ENCODE results near the gene HIRA.

The HIRA gene

GRCh38 chr22:19431649-19432132 is at the start of gene HIRA:
HIRA (minus strand) TSS chr22:19431733; CDS start chr22:19431476, 257 bp downstream.
- Histone ChIP-seq H3K4me3 (ENCODE audit: low read length) (peak within 1 kb of the TSS; percentile 93), H3K4me2 (ENCODE audit: low read length) (peak within 1 kb of the TSS; percentile 99), H3K4me1 (ENCODE audit: low read length) (peaks cover 25% of the 10 kb centered on the region), H3K27ac (ENCODE audit: low read length) (peak within 1 kb of the TSS; percentile 90), H2AFZ (ENCODE audit: low read depth, low read length) (peak within 1 kb of the TSS; percentile 64), H3K9me3 (ENCODE audit: insufficient read depth, low read length) (no peaks in the 10 kb centered on the region), H3K79me2 (ENCODE audit: low read length) (peaks cover 64% of the 10 kb centered on the region), H3K36me3 (replicated peaks; ENCODE audit: low read depth, low read length) (peaks cover 23% of the 10 kb centered on the region), H3K27me3 (ENCODE audit: low read depth, low read length) (no peaks in the 10 kb centered on the region), H4K20me1 (ENCODE audit: insufficient read depth, low read length) (peaks cover 36% of the 10 kb centered on the region), H3K9ac (ENCODE audit: low read length) (peak within 1 kb of the TSS; percentile 99)
- TF ChIP-seq CTCF (IDR thresholded peaks at IDR 0.05; ENCODE audit: low read depth, low read length) (no peak), EZH2phosphoT487 (IDR thresholded peaks at IDR 0.05; ENCODE audit: low read depth) (no peak)

- Histone ChIP-seq H3K27ac (ENCODE audit: low read length) (no peak overlapping the region), H3K4me2 (ENCODE audit: low read length) (peak overlapping the region; percentile 87), H3K36me3 (replicated peaks; ENCODE audit: low read depth, low read length) (peaks cover 35% of the 10 kb centered on the region), H2AFZ (ENCODE audit: low read depth, low read length) (no peak overlapping the region), H3K27me3 (ENCODE audit: low read depth, low read length) (no peaks in the 10 kb centered on the region), H3K79me2 (ENCODE audit: low read length) (peaks cover 43% of the 10 kb centered on the region), H3K4me1 (ENCODE audit: low read length) (peaks cover 18% of the 10 kb centered on the region), H3K4me3 (ENCODE audit: low read length) (peak overlapping the region; percentile 85), H3K9ac (ENCODE audit: low read length) (peak overlapping the region; percentile 70), H4K20me1 (ENCODE audit: insufficient read depth, low read length) (peaks cover 17% of the 10 kb centered on the region), H3K9me3 (ENCODE audit: insufficient read depth, low read length) (no peaks in the 10 kb centered on the region)
- no peak for TF ChIP-seq EZH2phosphoT487 (IDR thresholded peaks at IDR 0.05; ENCODE audit: low read depth)
Observed at GRCh38 chr22:19480789-19481188, 49.3 kb upstream of the HIRA start.

- peak overlapping the region; percentile 70 for H3K9ac ChIP-seq (ENCODE audit: low read length)
- peak overlapping the region; percentile 31 for H3K27ac ChIP-seq (ENCODE audit: low read length)
- TF ChIP-seq CTCF (IDR thresholded peaks at IDR 0.05; ENCODE audit: low read depth, low read length) (no peak), EZH2phosphoT487 (IDR thresholded peaks at IDR 0.05; ENCODE audit: low read depth) (no peak)
- H3K36me3 ChIP-seq (replicated peaks; ENCODE audit: low read depth, low read length): peaks cover 31% of the 10 kb centered on the region
- H4K20me1 ChIP-seq (ENCODE audit: insufficient read depth, low read length): peaks cover 20% of the 10 kb centered on the region
- peak overlapping the region; percentile 44; the same call in 1 of the 2 replicates for H2AFZ ChIP-seq (ENCODE audit: low read depth, low read length)
- peaks cover 18% of the 10 kb centered on the region for H3K4me1 ChIP-seq (ENCODE audit: low read length)
- H3K4me2 ChIP-seq (ENCODE audit: low read length): peak overlapping the region; percentile 87
- no peaks in the 10 kb centered on the region for H3K27me3 ChIP-seq (ENCODE audit: low read depth, low read length)
- no peaks in the 10 kb centered on the region for H3K9me3 ChIP-seq (ENCODE audit: insufficient read depth, low read length)
- peak overlapping the region; percentile 85 for H3K4me3 ChIP-seq (ENCODE audit: low read length)
- peaks cover 49% of the 10 kb centered on the region for H3K79me2 ChIP-seq (ENCODE audit: low read length)
Observed at GRCh38 chr22:19480173-19480568, 48.6 kb upstream of the HIRA start.

GRCh38 chr22:19479355-19480172 is 48.0 kb upstream of the HIRA start, which contains the start of gene CDC45:
CDC45 (plus strand) TSS chr22:19479920; CDS start chr22:19479969, 49 bp downstream.
- peak within 1 kb of the TSS; percentile 85 for H3K27ac ChIP-seq (ENCODE audit: low read length)
- peak within 1 kb of the TSS; percentile 97 for H3K4me2 ChIP-seq (ENCODE audit: low read length)
- TF ChIP-seq EZH2phosphoT487 (IDR thresholded peaks at IDR 0.05; ENCODE audit: low read depth) (no peak), CTCF (IDR thresholded peaks at IDR 0.05; ENCODE audit: low read depth, low read length) (no peak)
- H2AFZ ChIP-seq (ENCODE audit: low read depth, low read length): peak within 1 kb of the TSS; percentile 99
- H3K4me1 ChIP-seq (ENCODE audit: low read length): peaks cover 18% of the 10 kb centered on the region
- H3K4me3 ChIP-seq (ENCODE audit: low read length): peak within 1 kb of the TSS; percentile 85
- peaks cover 53% of the 10 kb centered on the region for H3K79me2 ChIP-seq (ENCODE audit: low read length)
- H3K36me3 ChIP-seq (replicated peaks; ENCODE audit: low read depth, low read length): peaks cover 29% of the 10 kb centered on the region
- peak within 1 kb of the TSS; percentile 96 for H3K9ac ChIP-seq (ENCODE audit: low read length)
- peaks cover 20% of the 10 kb centered on the region for H4K20me1 ChIP-seq (ENCODE audit: insufficient read depth, low read length)
- no peaks in the 10 kb centered on the region for H3K9me3 ChIP-seq (ENCODE audit: insufficient read depth, low read length)
- H3K27me3 ChIP-seq (ENCODE audit: low read depth, low read length): no peaks in the 10 kb centered on the region
